Urinary bladder (tissue), 4 donors: ENCODE measurements around the gene TTLL3. TPM values are rescaled to one million over a fixed set of nuclear protein-coding genes. Genes with fewer than 3 reads are reported as not detected.
"Not testable (repeated sequence)": the region's sequence is repeated elsewhere in the genome, so short reads cannot be mapped to it uniquely, and the experiment has no call there.

Experiments
- DNase-seq: peaks from one replicate; pipeline ENCODE4 v3.0.0-alpha.2; 2015; ENCODE audit errors: extremely low spot score
- H3K27ac ChIP-seq: one replicate; pipeline ENCODE4 v1.5.1; 2013; ENCODE audit warnings: low read depth, mild to moderate bottlenecking, moderate library complexity
- H3K36me3 ChIP-seq: one replicate; pipeline ENCODE4 v1.6.1; 2013; ENCODE audit warnings: mild to moderate bottlenecking, moderate library complexity; ENCODE audit not compliant: insufficient read depth
- H3K4me1 ChIP-seq: one replicate; pipeline ENCODE4 v1.6.1; 2013; ENCODE audit warnings: mild to moderate bottlenecking, moderate library complexity; ENCODE audit not compliant: insufficient read depth
- H3K4me3 ChIP-seq: one replicate; pipeline ENCODE4 v1.5.1; 2013; ENCODE audit warnings: low read depth, low read length
- WGBS: extraction: QIAGEN DNeasy Blood & Tissue Kit; methylation state at CpG from one replicate; pipeline ENCODE4 v1.1.7; 2013; 5-methylcytosine and 5-hydroxymethylcytosine counted together
- polyA plus RNA-seq: library from polyadenylated mRNA; stranded (reverse); fragments of 200-250 nt; gene quantifications from one replicate; pipeline ENCODE4 v1.2.3, GENCODE V29; 2013
- total RNA-seq: library from RNA; depleted of rRNA; stranded (reverse); fragments of >200 nt; gene quantifications from one replicate; pipeline ENCODE4 v1.2.3, GENCODE V29; 2014
- donor health status: healthy with polysubstance abuse.
- donor health status: healthy.

TTLL3 gene
- total and polyA plus RNA-seq, 2 donors: 36.2 to 63.3 TPM

GRCh38 chr3:9864200-9864927, 54.3 kb downstream of the TTLL3 start:
- peak overlapping the region; percentile 91 for H3K27ac ChIP-seq
- no peaks in the 10 kb centered on the region for H3K36me3 ChIP-seq
- peak; percentile 69 for DNase-seq
- H3K4me1 ChIP-seq: no peaks in the 10 kb centered on the region
- WGBS: 30% methylated on average over 16 of the region's 16 CpGs
- H3K4me3 ChIP-seq: no peak overlapping the region

DNA sequence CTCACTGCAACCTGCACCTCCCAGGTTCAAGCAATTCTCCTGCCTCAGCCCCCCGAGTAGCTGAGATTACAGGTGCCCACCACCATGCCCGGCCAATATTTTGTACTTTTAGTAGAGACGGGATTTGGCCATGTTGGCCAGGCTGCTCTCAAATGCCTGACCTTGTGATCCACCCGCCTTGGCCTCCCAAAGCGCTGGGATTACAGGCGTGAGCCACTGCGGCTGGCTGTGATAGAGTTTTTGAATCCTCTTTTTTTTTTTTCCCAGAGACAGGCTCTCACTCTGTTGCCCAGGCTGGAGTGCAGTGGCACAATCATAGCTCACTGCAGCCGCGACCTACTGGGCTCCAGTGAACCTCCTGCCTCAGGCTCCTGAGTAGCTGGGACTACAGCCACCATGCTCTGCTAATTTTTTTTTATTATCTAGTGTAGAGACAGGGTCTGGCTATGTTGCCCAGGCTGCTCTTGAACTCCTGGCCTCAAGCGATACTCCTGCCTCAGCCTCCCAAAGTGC, 55.1 kb downstream of the TTLL3 start:
- H3K4me1 ChIP-seq, H3K4me3 ChIP-seq, H3K27ac ChIP-seq, H3K36me3 ChIP-seq, DNase-seq: not testable (repeated sequence)
- 61% methylated on average over 10 of the region's 10 CpGs for WGBS

DNA sequence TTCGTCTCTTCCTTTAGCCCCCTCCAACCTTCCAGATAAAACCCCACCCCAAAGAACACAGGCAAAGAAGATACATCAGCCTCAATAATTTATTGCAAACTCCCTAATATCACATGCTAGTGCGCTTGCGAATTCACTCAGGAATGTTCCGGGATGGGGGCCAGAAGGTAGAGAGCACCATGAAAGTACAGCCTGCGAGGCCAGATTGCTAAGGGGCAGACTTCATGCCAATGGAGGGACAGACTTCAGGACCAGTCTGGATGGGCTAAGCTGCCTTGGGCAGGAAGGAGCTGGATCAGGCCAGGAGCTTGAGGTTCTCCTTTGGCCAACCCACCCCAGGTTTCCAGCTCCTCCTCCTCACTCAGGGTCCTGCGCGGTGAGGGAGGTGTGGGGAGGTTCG, 56.6 kb downstream of the TTLL3 start:
- H3K4me1 ChIP-seq: no peaks in the 10 kb centered on the region

GRCh38 chr3:9867106-9867505, 57.0 kb downstream of the TTLL3 start:
- WGBS: 93% methylated on average over 12 of the region's 12 CpGs
- Histone ChIP-seq H3K36me3 (no peaks in the 10 kb centered on the region), H3K27ac (no peak overlapping the region), H3K4me1 (no peaks in the 10 kb centered on the region), H3K4me3 (no peak overlapping the region)
- no peak for DNase-seq

More for the DNA sequence above, 56.6 kb downstream of the TTLL3 start:
- Histone ChIP-seq H3K4me3 (no peak overlapping the region), H3K27ac (no peak overlapping the region), H3K36me3 (no peaks in the 10 kb centered on the region)
- no peak for DNase-seq
- WGBS: 54% methylated on average over 8 of the region's 8 CpGs

GRCh38 chr3:9869955-9870354, 59.9 kb downstream of the TTLL3 start:
- Histone ChIP-seq H3K4me3 (no peak overlapping the region), H3K36me3 (no peaks in the 10 kb centered on the region), H3K4me1 (no peaks in the 10 kb centered on the region), H3K27ac (no peak overlapping the region)
- WGBS: 77% methylated on average over 5 of the region's 5 CpGs
- no peak for DNase-seq

GRCh38 chr3:9870978-9871377, 60.9 kb downstream of the TTLL3 start:
- DNase-seq: no peak
- H3K27ac ChIP-seq: no peak overlapping the region
- 29% methylated on average over 1 of the region's 1 CpG for WGBS
- H3K36me3 ChIP-seq: no peaks in the 10 kb centered on the region
- no peaks in the 10 kb centered on the region for H3K4me1 ChIP-seq
- no peak overlapping the region for H3K4me3 ChIP-seq

- not testable (repeated sequence) for H3K4me1 ChIP-seq, H3K36me3 ChIP-seq, DNase-seq, H3K4me3 ChIP-seq, H3K27ac ChIP-seq
- WGBS: 93% methylated on average over 5 of the region's 5 CpGs
These were observed 62.0 kb downstream of the TTLL3 start for GRCh38 chr3:9872067-9872466.

- Histone ChIP-seq H3K27ac (no peak overlapping the region), H3K4me1 (no peaks in the 10 kb centered on the region), H3K36me3 (no peaks in the 10 kb centered on the region), H3K4me3 (no peak overlapping the region)
- DNase-seq: no peak
These were observed 65.4 kb downstream of the TTLL3 start for GRCh38 chr3:9875448-9875847.

DNA sequence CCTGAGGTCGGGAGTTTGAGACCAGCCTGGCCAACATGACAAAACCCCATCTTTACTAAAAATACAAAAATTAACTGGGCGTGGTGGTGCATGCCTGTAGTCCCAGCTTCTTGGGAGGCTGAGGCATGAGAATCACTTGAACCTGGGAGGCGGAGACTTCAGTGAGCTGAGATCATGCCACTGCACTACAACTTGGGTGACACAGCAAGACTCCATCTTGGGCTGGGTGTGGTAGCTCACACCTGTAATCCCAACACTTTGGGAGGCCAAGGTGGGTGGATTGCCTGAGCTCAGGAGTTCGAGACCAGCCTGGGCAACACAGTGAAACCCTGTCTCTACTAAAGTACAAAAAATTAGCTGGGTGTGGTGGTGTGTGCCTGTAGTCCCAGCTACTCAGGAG, 66.2 kb downstream of the TTLL3 start:
- not testable (repeated sequence) for H3K36me3 ChIP-seq, H3K27ac ChIP-seq, DNase-seq, H3K4me3 ChIP-seq, H3K4me1 ChIP-seq
- WGBS: 87% methylated on average over 4 of the region's 4 CpGs

GRCh38 chr3:9876991-9877390, 66.9 kb downstream of the TTLL3 start:
- no peak for DNase-seq
- Histone ChIP-seq H3K4me1 (no peaks in the 10 kb centered on the region), H3K4me3 (no peak overlapping the region), H3K36me3 (no peaks in the 10 kb centered on the region), H3K27ac (no peak overlapping the region)
- 91% methylated on average over 12 of the region's 12 CpGs for WGBS

GRCh38 chr3:9878700-9879099, 68.6 kb downstream of the TTLL3 start:
- WGBS: 79% methylated on average over 5 of the region's 5 CpGs
- Histone ChIP-seq H3K4me3 (no peak overlapping the region), H3K4me1 (no peaks in the 10 kb centered on the region), H3K36me3 (no peaks in the 10 kb centered on the region), H3K27ac (no peak overlapping the region)
- DNase-seq: no peak

DNA sequence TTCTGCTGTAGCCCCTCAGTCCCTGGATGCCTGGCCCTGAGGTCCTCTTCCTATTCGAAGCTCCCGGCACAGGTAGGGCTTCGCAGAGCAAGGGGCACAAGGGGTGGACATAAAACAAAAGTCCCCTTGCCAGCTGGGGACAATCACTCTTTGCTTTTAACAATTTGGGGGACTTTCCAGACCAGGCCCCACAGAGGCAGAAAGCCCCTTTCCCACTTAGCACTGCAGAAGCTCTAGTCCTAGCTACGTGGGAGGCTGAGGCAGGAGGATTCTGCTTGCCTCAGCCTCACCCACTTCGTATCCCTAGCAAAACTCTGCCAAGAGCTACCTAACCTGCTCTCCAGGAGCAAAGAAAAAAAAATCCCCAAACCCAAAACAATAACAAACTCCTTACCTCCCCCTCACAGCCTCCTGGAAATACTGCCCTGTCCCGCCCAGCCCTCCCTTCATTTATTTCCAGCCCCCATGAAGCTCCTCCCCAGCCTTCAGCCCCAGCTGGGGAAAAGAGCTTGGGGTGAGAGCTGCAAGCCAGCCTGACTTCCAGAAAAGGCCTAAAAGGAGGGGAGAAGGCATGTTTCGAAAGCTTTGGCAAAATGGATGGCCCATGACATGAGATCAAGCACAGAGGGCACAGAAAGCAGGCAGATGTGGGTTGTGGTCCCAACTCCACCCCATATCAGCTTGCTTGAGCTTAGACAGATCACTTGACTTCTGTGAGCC, 69.9 kb downstream of the TTLL3 start, which contains the start of gene CIDEC:
TSS of gene CIDEC (minus strand) at position 424 of the 720 bp plus-strand sequence. CDS start 1,767 bp downstream, outside the sequence.
- no peak for DNase-seq
- H3K4me3 ChIP-seq: no peak within 1 kb of the TSS
- WGBS: 81% methylated on average over 7 of the region's 7 CpGs
- no peaks in the 10 kb centered on the region for H3K4me1 ChIP-seq
- no peak within 1 kb of the TSS for H3K27ac ChIP-seq
- H3K36me3 ChIP-seq: no peaks in the 10 kb centered on the region

- H3K4me3 ChIP-seq: no peak overlapping the region
- no peak overlapping the region for H3K27ac ChIP-seq
- 85% methylated on average over 1 of the region's 1 CpG for WGBS
- DNase-seq: no peak
- no peaks in the 10 kb centered on the region for H3K36me3 ChIP-seq
- no peaks in the 10 kb centered on the region for H3K4me1 ChIP-seq
These were observed 71.4 kb downstream of the TTLL3 start for GRCh38 chr3:9881441-9881840.
